ENCODE measurements around the gene CHN2. TPM values are rescaled to one million over a fixed set of nuclear protein-coding genes. Genes with fewer than 3 reads are reported as not detected.

The CHN2 gene
- total RNA-seq, 1 donor from 2014 or later = 0.64 TPM

DNA sequence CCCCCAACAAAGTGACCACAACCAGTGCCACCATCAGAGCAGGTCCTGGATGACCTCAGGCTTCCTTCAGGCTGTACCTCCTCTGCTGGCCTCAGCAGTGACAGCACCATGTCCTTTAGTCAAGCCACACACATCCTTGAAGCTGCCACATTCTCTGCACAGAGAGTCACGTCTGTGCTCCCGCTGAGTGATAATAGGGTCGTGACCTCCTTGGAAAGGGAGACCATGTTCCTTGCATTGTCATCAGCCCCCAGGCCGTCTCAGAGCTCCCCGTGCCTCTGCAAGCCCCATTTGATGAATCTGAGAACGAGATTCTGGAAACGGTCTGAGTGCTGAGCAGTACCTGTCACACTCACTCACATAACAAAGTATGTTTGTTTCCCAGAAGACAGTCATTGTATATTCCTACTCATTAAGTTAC is 262.6 kb downstream of the CHN2 start:
- Mint-ChIP-seq H3K9me3 (ENCODE audit: unreplicated experiment) (no peaks in the 10 kb centered on the region), H3K4me3 (ENCODE audit: unreplicated experiment) (no peak overlapping the region), H3K36me3 (ENCODE audit: unreplicated experiment) (no peaks in the 10 kb centered on the region), H3K4me1 (ENCODE audit: unreplicated experiment) (peaks cover 17% of the 10 kb centered on the region), H3K27ac (ENCODE audit: unreplicated experiment) (no peak overlapping the region), H3K27me3 (ENCODE audit: unreplicated experiment) (no peaks in the 10 kb centered on the region)
- no peak for DNase-seq (ENCODE audit: extremely low spot score, unreplicated experiment)
- TF ChIP-seq, protein P1, sequence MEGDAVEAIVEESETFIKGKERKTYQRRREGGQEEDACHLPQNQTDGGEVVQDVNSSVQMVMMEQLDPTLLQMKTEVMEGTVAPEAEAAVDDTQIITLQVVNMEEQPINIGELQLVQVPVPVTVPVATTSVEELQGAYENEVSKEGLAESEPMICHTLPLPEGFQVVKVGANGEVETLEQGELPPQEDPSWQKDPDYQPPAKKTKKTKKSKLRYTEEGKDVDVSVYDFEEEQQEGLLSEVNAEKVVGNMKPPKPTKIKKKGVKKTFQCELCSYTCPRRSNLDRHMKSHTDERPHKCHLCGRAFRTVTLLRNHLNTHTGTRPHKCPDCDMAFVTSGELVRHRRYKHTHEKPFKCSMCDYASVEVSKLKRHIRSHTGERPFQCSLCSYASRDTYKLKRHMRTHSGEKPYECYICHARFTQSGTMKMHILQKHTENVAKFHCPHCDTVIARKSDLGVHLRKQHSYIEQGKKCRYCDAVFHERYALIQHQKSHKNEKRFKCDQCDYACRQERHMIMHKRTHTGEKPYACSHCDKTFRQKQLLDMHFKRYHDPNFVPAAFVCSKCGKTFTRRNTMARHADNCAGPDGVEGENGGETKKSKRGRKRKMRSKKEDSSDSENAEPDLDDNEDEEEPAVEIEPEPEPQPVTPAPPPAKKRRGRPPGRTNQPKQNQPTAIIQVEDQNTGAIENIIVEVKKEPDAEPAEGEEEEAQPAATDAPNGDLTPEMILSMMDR (IDR thresholded peaks at IDR 0.05) = no peak

DNA sequence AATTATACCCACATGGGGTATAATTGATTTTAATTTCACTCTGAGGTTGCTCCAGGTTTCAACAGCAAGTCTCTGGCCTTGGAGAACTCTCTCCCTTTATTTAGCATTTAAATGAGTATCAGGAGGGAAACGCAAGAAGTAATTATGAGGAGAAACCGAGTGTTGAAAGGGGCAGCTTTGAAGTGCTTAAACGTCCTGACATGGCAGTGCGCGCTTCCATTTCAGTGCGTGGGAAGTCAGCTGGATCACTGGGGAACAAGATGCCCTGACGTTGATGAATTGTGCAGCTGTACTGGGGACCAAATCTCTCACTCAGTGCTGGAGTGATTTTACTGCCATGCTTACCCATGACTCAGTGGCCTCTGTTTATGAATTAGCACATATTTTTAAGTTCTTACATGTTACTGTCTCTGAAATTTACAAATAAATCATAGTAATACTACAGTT is 263.0 kb downstream of the CHN2 start:
- Mint-ChIP-seq H3K4me1 (ENCODE audit: unreplicated experiment) (peaks cover 17% of the 10 kb centered on the region), H3K36me3 (ENCODE audit: unreplicated experiment) (no peaks in the 10 kb centered on the region), H3K9me3 (ENCODE audit: unreplicated experiment) (no peaks in the 10 kb centered on the region), H3K4me3 (ENCODE audit: unreplicated experiment) (no peak overlapping the region), H3K27ac (ENCODE audit: unreplicated experiment) (no peak overlapping the region), H3K27me3 (ENCODE audit: unreplicated experiment) (no peaks in the 10 kb centered on the region)
- DNase-seq (ENCODE audit: extremely low spot score, unreplicated experiment) = no peak
- TF ChIP-seq, protein P1 (IDR thresholded peaks at IDR 0.05) = no peak

DNA sequence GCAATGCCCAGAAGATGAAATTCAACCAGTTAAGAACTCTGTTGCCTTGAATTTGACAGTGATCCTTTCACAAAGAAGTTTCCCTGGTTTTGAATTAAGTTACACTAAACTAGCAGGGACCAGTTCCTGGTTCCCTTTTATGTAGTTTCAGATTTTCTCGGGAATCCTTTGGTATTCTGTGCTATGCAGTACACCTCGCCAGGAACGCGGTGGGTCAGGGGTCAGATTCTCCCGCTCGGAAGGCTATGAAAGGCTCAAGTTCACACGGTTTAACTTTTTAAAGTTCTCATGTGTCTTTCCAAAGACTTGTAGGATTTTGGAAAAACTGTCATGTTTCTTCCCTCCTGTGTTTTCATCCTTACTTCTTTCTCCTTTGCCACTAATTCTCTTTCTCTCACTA is 264.4 kb downstream of the CHN2 start:
- Mint-ChIP-seq H3K9me3 (ENCODE audit: unreplicated experiment) (no peaks in the 10 kb centered on the region), H3K4me3 (ENCODE audit: unreplicated experiment) (no peak overlapping the region), H3K4me1 (ENCODE audit: unreplicated experiment) (peaks cover 17% of the 10 kb centered on the region), H3K27me3 (ENCODE audit: unreplicated experiment) (no peaks in the 10 kb centered on the region), H3K36me3 (ENCODE audit: unreplicated experiment) (no peaks in the 10 kb centered on the region), H3K27ac (ENCODE audit: unreplicated experiment) (no peak overlapping the region)
- TF ChIP-seq, protein P1 (IDR thresholded peaks at IDR 0.05) = no peak
- DNase-seq (ENCODE audit: extremely low spot score, unreplicated experiment) = no peak

DNA sequence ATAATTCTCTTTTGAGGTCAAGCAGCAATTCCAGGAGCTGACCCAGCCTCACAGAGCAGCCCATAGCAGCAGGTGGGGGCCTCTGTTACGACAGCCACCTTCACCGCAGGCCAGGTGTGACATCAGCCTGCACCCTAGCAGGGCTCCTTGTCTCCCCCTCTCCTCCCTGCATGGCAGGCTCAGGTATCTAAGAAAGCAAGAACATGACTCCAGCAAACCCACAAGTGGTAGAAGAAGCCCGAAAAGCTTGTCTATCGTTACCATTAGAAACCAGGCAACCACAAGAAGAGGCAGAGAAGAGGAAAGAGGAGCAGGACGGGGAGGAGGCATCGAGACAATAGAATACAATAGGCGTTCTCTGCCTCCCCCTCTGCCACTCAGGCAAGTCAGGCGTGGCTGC is 265.0 kb downstream of the CHN2 start:
- no peaks in the 10 kb centered on the region for H3K27me3 Mint-ChIP-seq (ENCODE audit: unreplicated experiment)

DNA sequence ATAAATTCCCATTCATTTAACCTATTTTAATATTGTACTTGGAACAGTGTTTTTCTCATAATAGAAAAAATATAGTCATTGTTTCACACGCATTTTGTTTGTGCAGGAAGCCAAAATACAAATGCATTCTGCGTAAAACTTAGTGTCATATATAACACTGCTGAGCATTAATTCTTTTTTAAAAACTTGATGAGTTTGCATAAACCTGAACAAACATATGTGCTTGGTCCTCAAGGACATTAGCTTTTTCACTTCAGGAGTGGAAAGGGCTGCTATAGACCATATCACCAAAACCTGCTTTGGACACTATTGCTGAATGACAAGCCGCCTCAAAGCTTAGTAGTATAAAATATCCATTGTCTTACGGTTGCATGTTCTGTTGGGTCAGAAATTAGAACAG is 267.4 kb downstream of the CHN2 start:
- Mint-ChIP-seq H3K4me3 (ENCODE audit: unreplicated experiment) (no peak overlapping the region), H3K27me3 (ENCODE audit: unreplicated experiment) (no peaks in the 10 kb centered on the region), H3K4me1 (ENCODE audit: unreplicated experiment) (peaks cover 11% of the 10 kb centered on the region), H3K9me3 (ENCODE audit: unreplicated experiment) (no peaks in the 10 kb centered on the region), H3K27ac (ENCODE audit: unreplicated experiment) (no peak overlapping the region), H3K36me3 (ENCODE audit: unreplicated experiment) (no peaks in the 10 kb centered on the region)
- no peak for DNase-seq (ENCODE audit: extremely low spot score, unreplicated experiment)
- TF ChIP-seq, protein P1 (IDR thresholded peaks at IDR 0.05) = no peak

More for the DNA sequence above, 265.0 kb downstream of the CHN2 start:
- TF ChIP-seq, protein P1 (IDR thresholded peaks at IDR 0.05) = no peak
- DNase-seq (ENCODE audit: extremely low spot score, unreplicated experiment) = no peak
- H3K4me1 Mint-ChIP-seq (ENCODE audit: unreplicated experiment) = peaks cover 17% of the 10 kb centered on the region
- no peak overlapping the region for H3K4me3 Mint-ChIP-seq (ENCODE audit: unreplicated experiment)
- no peak overlapping the region for H3K27ac Mint-ChIP-seq (ENCODE audit: unreplicated experiment)
- H3K36me3 Mint-ChIP-seq (ENCODE audit: unreplicated experiment) = no peaks in the 10 kb centered on the region
- H3K9me3 Mint-ChIP-seq (ENCODE audit: unreplicated experiment) = no peaks in the 10 kb centered on the region

Measured in osteocyte (in vitro differentiated cells).